Hematopoietic multipotent progenitor cell treated with erythropoietin and hydrocortisone succinate and interleukin-3 and kit ligand, for 6 days (in vitro differentiated cells): Measurements from ENCODE around the gene GREM1.

ENCODE experiments used
- DNase-seq: peaks from one replicate; pipeline ENCODE4 v3.0.0-alpha.2; 2015

Gene GREM1

GRCh38 chr15:32787949-32788348 lies 70.1 kb downstream of the GREM1 start:
- DNase-seq = no peak

DNA sequence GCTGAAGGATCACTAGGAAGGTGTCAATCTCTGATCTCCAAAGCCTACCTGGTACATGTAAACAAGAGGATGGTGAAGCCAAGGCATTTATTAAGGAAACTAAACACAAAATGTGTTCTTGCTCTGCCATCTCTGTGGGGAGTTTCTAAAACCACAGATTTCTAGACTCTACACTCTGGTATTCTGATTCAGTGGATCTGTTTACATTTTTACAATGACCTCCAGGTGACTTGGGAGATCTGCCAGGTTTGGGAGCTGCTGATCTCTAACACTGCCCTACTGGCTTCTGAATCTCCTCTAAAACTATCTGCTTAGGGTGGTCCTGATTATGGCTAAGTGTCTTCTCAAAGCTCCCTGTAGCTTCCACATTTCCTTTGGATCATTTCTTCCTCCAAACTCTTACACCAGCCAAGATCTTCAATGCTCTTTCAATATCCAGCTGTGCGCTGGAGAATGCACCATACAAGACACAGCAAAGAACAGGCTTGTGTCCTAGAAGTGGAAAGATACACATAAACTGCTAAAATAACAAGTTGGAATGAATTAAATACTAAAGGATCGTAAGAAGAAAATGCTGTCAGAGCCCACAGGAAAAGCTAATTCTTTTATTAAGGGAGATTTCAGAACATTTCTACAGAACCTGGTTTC lies 72.7 kb downstream of the GREM1 start:
- DNase-seq = no peak

DNA sequence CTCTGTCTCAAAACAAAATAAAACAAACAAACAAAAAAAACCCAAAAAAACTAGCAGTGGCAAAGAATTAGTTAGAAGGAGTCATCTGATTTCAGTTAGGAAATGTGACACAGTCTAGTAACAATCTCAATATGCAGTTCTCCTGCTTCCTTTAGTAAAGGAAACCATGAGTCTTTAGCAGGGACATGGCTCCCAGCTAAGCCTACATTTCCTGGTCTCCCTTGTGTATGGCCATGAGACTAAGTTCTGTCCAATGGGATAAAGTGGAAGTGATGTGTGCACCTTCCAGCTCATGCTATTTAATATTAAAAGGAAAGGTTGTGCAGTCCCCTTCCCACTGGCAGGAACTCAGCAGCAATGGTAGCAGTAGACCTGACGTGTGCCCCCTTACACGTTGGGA lies 74.6 kb downstream of the GREM1 start:
- no peak for DNase-seq
